K562 (cell line): ENCODE results near the gene UBALD2. TPM values are rescaled to one million over a fixed set of nuclear protein-coding genes. Genes with fewer than 3 reads are reported as not detected.
A peak's percentile ranks its signal among the peaks of the same experiment; 100 is the strongest.

Experiments
- ATAC-seq: fragments of 200-7000 bp; cut with Tn5 transposase; 3 replicates; pipeline ENCODE4 v1.9.1; 2020; ENCODE audit warnings: moderate library complexity
- BruUV-seq: library from RNA; stranded (reverse); fragments of 400-500 nt; replicated peaks from 2 replicates; lab custom pipeline; 2021; lab: Mats Ljungman, UMichigan
- CTCF ChIA-PET: fragments of 300-600 bp; formaldehyde crosslinking; extraction: SDS; loops from one replicate; lab custom pipeline; 2021; ENCODE audit warnings: low intra/inter-chr PET ratio; lab: Yijun Ruan, JAX
- POLR2A ChIA-PET: fragments of 300-600, 350-650 bp; sonication (Branson Sonifier 250); formaldehyde crosslinking; extraction: SDS; loops from one replicate; lab custom pipeline; 2021; ENCODE audit warnings: antibody characterized with exemption, inconsistent platforms; lab: Yijun Ruan, JAX
- DNase-seq, 4 experiments: peaks; one replicate each; pipeline versions ENCODE4 v3.0.0 to v3.0.0-alpha.2; 2011 to 2018; ENCODE audit warnings: low spot score in 3 of 4, mixed read lengths in 3 of 4; ENCODE audit errors: extremely low read depth in 1 of 4
- FAIRE-seq: peaks from 2 replicates; lab custom pipeline; 2011; peaks lifted over from hg19 to GRCh38; lab: Jason Lieb, UNC
- H2AFZ ChIP-seq: 2 replicates; pipeline ENCODE4 v1.6.0; 2011; ENCODE audit warnings: low read depth, low read length, control low read depth, inconsistent platforms
- H3K27ac ChIP-seq: fragments of 200-600 bp; 3 replicates; pipeline ENCODE4 v1.8.0; 2011; ENCODE audit warnings: low read depth, mild to moderate bottlenecking, control low read depth, inconsistent platforms, low read length, moderate library complexity, mixed read lengths; ENCODE audit errors: extremely low read depth
- H3K27me3 ChIP-seq, 2 experiments: fragments of 300-600 bp in 1 of 2; 2 replicates in 1 of 2; 3 replicates in 1 of 2; pipeline versions ENCODE4 v1.6.0 to v1.8.0; 2011; ENCODE audit warnings: inconsistent platforms in 2 of 2, low read length in 2 of 2, mild to moderate bottlenecking in 1 of 2, mixed read lengths in 1 of 2, moderate library complexity in 1 of 2; ENCODE audit not compliant: control insufficient read depth in 2 of 2, insufficient read depth in 2 of 2
- H3K36me3 ChIP-seq: fragments of 300-600 bp; 3 replicates; pipeline ENCODE4 v1.8.0; 2011; ENCODE audit warnings: mild to moderate bottlenecking, low read length, inconsistent platforms; ENCODE audit not compliant: control insufficient read depth, insufficient read depth
- H3K4me1 ChIP-seq, 2 experiments: fragments of 200-600 bp in 1 of 2; replicated peaks in 1 of 2; 2 replicates in 1 of 2; 3 replicates in 1 of 2; pipeline versions ENCODE4 v1.5.1 to v1.8.0; 2011; ENCODE audit warnings: inconsistent platforms in 2 of 2, low read length in 2 of 2, mild to moderate bottlenecking in 1 of 2, mixed read lengths in 1 of 2, moderate library complexity in 1 of 2; ENCODE audit not compliant: control insufficient read depth in 2 of 2, insufficient read depth in 2 of 2
- H3K4me2 ChIP-seq: 2 replicates; pipeline ENCODE4 v1.6.1; 2011; ENCODE audit warnings: low read length, control low read depth, inconsistent platforms, mixed read lengths; ENCODE audit not compliant: insufficient read depth
- H3K4me3 ChIP-seq: fragments of 200-600 bp; sonication (generic), shearing (Covaris generic); 2 replicates; pipeline ENCODE4 v1.5.1; 2016; ENCODE audit warnings: control low read depth, inconsistent platforms
- H3K79me2 ChIP-seq: fragments of 200-600 bp; 3 replicates; pipeline ENCODE4 v1.8.0; 2011; ENCODE audit warnings: low read length, inconsistent platforms; ENCODE audit not compliant: control insufficient read depth, insufficient read depth
- H3K9ac ChIP-seq, 2 experiments: 2 replicates each; pipeline versions ENCODE4 v1.6.0 to v1.6.1; 2011; ENCODE audit warnings: low read depth in 2 of 2, low read length in 2 of 2, control low read depth in 1 of 2, inconsistent platforms in 1 of 2, mild to moderate bottlenecking in 1 of 2, mixed read lengths in 1 of 2; ENCODE audit not compliant: insufficient read depth in 1 of 2
- H3K9me1 ChIP-seq: one replicate; pipeline ENCODE4 v1.6.0; 2011; ENCODE audit warnings: inconsistent platforms, mild to moderate bottlenecking, low read length, moderate library complexity; ENCODE audit not compliant: control insufficient read depth, insufficient read depth
- H3K9me3 ChIP-seq: replicated peaks from 2 replicates; pipeline ENCODE4 v1.5.1; 2011; ENCODE audit warnings: low read depth, low read length, inconsistent platforms; ENCODE audit not compliant: control insufficient read depth, insufficient read depth
- H4K20me1 ChIP-seq: replicated peaks from 2 replicates; pipeline ENCODE4 v1.6.1; 2011; ENCODE audit warnings: low read length, inconsistent platforms, mixed read lengths; ENCODE audit not compliant: control insufficient read depth, insufficient read depth
- ATF7 ChIP-seq: fragments of 450-650 bp; IDR thresholded peaks from 2 replicates; pipeline ENCODE4 v1.7.1; 2014; ENCODE audit warnings: mild to moderate bottlenecking, moderate library complexity
- CCAR2 ChIP-seq: fragments of 200-400 bp; formaldehyde crosslinking; IDR thresholded peaks from 2 replicates; pipeline ENCODE4 v1.6.1; 2017; ENCODE audit warnings: mild to moderate bottlenecking, low read depth, low read length
- DPF2 ChIP-seq: fragments of 450-650 bp; IDR thresholded peaks from 2 replicates; pipeline ENCODE4 v1.6.1; 2016
- EP300 ChIP-seq: IDR thresholded peaks from 2 replicates; pipeline ENCODE4 v1.6.1; 2012; ENCODE audit warnings: low read length, improper control_type of control experiment
- FOXJ2 ChIP-seq: fragments of 200-800 bp; sonication (Bioruptor generic); IDR thresholded peaks from 2 replicates; pipeline ENCODE4 v1.6.1; 2016; ENCODE audit warnings: missing genetic modification characterization, missing compliant biosample characterization
- NBN ChIP-seq: fragments of 450-650 bp; IDR thresholded peaks from 2 replicates; pipeline ENCODE4 v1.6.1; 2016; ENCODE audit warnings: low read depth, mild to moderate bottlenecking
- PYGO2 ChIP-seq: fragments of 450-650 bp; IDR thresholded peaks from 2 replicates; pipeline ENCODE4 v1.6.1; 2016; ENCODE audit warnings: mild to moderate bottlenecking, missing genetic modification characterization, moderate library complexity, missing compliant biosample characterization
- RBBP5 ChIP-seq: fragments of 200-600 bp; sonication (generic); IDR thresholded peaks from 2 replicates; pipeline ENCODE4 v1.6.1; 2012; ENCODE audit warnings: borderline replicate concordance, mild to moderate bottlenecking, low read length, control low read depth, inconsistent platforms; ENCODE audit not compliant: insufficient read depth, poor library complexity, severe bottlenecking
- SETDB1 ChIP-seq: IDR thresholded peaks from one replicate; pipeline ENCODE4 v1.6.1; 2012; ENCODE audit warnings: low read length, control low read depth, inconsistent platforms
- TRIM24 ChIP-seq, 2 experiments: fragments of 450-650 bp; IDR thresholded peaks; 2 replicates each; pipeline ENCODE4 v1.6.1; 2016
- ZEB2 ChIP-seq: fragments of 450-650 bp; IDR thresholded peaks from 2 replicates; pipeline ENCODE4 v1.6.1; 2016
- WGBS: fragments of 100-300 bp; shearing (Covaris generic); methylation state at CpG from one replicate; pipeline ENCODE4 v1.1.6; 2016; ENCODE audit warnings: low coverage, mixed read lengths; ENCODE audit not compliant: insufficient coverage; ENCODE audit errors: missing lambda C conversion rate; 5-methylcytosine and 5-hydroxymethylcytosine counted together
- in situ Hi-C: fragments of 300-500 bp; cut with MboI; formaldehyde crosslinking; loops from 4 replicates; pipeline ENCODE4 v1.15.0; 2018; ENCODE audit warnings: inconsistent platforms, mixed read lengths
- intact Hi-C: fragments of 100-400 bp; cut with micrococcal nuclease; formaldehyde crosslinking; loops from 2 replicates; pipeline ENCODE4 v1.14.2; 2022
- polyA plus RNA-seq, 8 experiments: library from polyadenylated mRNA; depleted of rRNA in 4 of 8; stranded (reverse) in 5 of 8; unstranded in 3 of 8; fragments of >200 nt; fragmentation: Nextera tagmentation in 2 of 8; fragmentation: Illumina TruSeq in 1 of 8; extraction: Ambion mirVana in 2 of 8; extraction: Trizol in 1 of 8; gene quantifications; 2 replicates each; pipeline versions ENCODE4 v1.2.1 to v1.2.3, GENCODE V29; 2011 to 2014; ENCODE audit warnings: inconsistent platforms in 1 of 8, missing spikeins in 1 of 8
- total RNA-seq, 7 experiments: library from RNA; depleted of rRNA in 6 of 7; stranded (reverse); fragments of >200 nt in 6 of 7; fragmentation: Illumina TruSeq in 2 of 7; extraction: Trizol in 2 of 7; gene quantifications; 2 replicates each; pipeline versions ENCODE4 v1.2.1 to v1.2.3, GENCODE V29; 2011 to 2021; ENCODE audit warnings: low replicate concordance in 1 of 7
- TF ChIP-seq, protein P1 (sequence below): fragments of 450-650 bp; IDR thresholded peaks from 2 replicates; pipeline ENCODE4 v1.6.1; 2016; ENCODE audit warnings: low read depth
- TF ChIP-seq, protein P2 (sequence below): fragments of 450-650 bp; IDR thresholded peaks from 2 replicates; pipeline ENCODE4 v1.6.1; 2016; ENCODE audit warnings: low read depth, mild to moderate bottlenecking, moderate library complexity

The UBALD2 gene
- total and polyA plus RNA-seq, 9 of the 15 experiments (the other 6 are each of a cell fraction or from before 2014, with no cell fraction given): 2.3 to 94.1 (median 25.3) TPM

DNA sequence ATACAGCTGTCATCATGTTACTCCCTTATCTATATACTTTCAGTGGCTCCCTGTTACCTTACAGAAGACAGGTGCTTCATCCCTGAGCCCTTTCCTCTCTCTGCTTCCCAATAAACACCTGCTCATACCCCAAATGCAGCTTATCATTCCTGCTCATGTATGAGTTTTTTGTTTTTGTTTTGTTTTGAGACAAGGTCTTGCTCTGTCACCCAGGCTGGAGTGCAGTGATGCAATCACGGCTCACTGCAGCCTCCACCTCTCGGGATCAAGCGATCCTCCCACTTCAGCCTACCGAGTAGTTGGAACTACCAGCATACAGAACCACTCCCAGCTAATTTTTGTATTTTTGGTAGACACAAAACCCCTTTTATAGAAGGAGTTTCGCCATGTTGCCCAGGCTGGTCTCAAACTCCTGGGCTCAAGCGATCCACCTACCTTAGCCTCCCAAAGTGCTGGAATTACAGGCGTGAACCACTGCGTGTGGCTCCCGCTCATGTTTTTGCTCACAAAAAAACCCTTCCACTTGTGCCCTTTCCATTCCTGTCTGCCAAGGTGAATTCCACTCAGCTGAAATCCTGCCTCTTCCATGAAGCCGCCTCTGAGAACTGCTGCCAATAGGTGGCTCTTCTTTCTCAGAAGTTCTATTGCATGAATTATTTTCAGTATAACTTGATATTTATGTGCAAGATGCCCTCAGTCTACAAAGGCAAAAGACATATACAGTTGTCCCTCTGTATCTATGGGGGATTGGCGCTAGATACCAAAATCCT lies 16.9 kb upstream of the UBALD2 start:
- in situ Hi-C loops (no loop called here), intact Hi-C loops (no loop called here)
- CTCF ChIA-PET: no interaction called here
- 0 out of 2 replicates have a peak overlapping the region, but pooled peaks have one; percentile 8 for H2AFZ ChIP-seq
- no peak overlapping the region for H3K4me2 ChIP-seq
- peaks cover 14 to 18% of the 10 kb centered on the region in 2 experiments; a peak in 3 of 5 replicates for H3K4me1 ChIP-seq
- ATAC-seq (peak; percentile 15; the same call in 2 of the 3 replicates), FAIRE-seq (no peak), DNase-seq (no peak)
- H3K79me2 ChIP-seq: no peaks in the 10 kb centered on the region
- H4K20me1 ChIP-seq: no peaks in the 10 kb centered on the region
- H3K9me1 ChIP-seq: no peaks in the 10 kb centered on the region
- WGBS: 33% methylated on average over 11 of the region's 11 CpGs
- no peaks in the 10 kb centered on the region for H3K27me3 ChIP-seq
- no peaks in the 10 kb centered on the region for H3K36me3 ChIP-seq
- H3K9ac ChIP-seq: no peak overlapping the region
- no peak overlapping the region for H3K27ac ChIP-seq
- H3K9me3 ChIP-seq: no peaks in the 10 kb centered on the region
- no TSS peak for BruUV-seq
- no peak overlapping the region for H3K4me3 ChIP-seq
- POLR2A ChIA-PET: interaction anchor here (0.6 to 17.8 kb wide), 9 partner anchors 7 to 512 kb away, joined by 3 to 227 read pairs (median 3); partner anchors contain the start of genes RNF157 and UBALD2
- TF ChIP-seq CCAR2 (no peak), EP300 (no peak), ATF7 (peak; percentile 87), DPF2 (peak; percentile 67; the same call in 1 of the 2 replicates), FOXJ2 (peak; percentile 62; the same call in 1 of the 2 replicates), RBBP5 (no peak), ZEB2 (peak; percentile 65; the same call in 1 of the 2 replicates), NBN (0 out of 2 replicates have a peak, but pooled peaks have one; percentile 31), SETDB1 (no peak), TRIM24 (IDR thresholded peaks at IDR 0.05) (peak; percentile 36 to 52; a peak in 3 of 4 replicates), PYGO2 (tag) (no peak)
- TF ChIP-seq, protein P1, sequence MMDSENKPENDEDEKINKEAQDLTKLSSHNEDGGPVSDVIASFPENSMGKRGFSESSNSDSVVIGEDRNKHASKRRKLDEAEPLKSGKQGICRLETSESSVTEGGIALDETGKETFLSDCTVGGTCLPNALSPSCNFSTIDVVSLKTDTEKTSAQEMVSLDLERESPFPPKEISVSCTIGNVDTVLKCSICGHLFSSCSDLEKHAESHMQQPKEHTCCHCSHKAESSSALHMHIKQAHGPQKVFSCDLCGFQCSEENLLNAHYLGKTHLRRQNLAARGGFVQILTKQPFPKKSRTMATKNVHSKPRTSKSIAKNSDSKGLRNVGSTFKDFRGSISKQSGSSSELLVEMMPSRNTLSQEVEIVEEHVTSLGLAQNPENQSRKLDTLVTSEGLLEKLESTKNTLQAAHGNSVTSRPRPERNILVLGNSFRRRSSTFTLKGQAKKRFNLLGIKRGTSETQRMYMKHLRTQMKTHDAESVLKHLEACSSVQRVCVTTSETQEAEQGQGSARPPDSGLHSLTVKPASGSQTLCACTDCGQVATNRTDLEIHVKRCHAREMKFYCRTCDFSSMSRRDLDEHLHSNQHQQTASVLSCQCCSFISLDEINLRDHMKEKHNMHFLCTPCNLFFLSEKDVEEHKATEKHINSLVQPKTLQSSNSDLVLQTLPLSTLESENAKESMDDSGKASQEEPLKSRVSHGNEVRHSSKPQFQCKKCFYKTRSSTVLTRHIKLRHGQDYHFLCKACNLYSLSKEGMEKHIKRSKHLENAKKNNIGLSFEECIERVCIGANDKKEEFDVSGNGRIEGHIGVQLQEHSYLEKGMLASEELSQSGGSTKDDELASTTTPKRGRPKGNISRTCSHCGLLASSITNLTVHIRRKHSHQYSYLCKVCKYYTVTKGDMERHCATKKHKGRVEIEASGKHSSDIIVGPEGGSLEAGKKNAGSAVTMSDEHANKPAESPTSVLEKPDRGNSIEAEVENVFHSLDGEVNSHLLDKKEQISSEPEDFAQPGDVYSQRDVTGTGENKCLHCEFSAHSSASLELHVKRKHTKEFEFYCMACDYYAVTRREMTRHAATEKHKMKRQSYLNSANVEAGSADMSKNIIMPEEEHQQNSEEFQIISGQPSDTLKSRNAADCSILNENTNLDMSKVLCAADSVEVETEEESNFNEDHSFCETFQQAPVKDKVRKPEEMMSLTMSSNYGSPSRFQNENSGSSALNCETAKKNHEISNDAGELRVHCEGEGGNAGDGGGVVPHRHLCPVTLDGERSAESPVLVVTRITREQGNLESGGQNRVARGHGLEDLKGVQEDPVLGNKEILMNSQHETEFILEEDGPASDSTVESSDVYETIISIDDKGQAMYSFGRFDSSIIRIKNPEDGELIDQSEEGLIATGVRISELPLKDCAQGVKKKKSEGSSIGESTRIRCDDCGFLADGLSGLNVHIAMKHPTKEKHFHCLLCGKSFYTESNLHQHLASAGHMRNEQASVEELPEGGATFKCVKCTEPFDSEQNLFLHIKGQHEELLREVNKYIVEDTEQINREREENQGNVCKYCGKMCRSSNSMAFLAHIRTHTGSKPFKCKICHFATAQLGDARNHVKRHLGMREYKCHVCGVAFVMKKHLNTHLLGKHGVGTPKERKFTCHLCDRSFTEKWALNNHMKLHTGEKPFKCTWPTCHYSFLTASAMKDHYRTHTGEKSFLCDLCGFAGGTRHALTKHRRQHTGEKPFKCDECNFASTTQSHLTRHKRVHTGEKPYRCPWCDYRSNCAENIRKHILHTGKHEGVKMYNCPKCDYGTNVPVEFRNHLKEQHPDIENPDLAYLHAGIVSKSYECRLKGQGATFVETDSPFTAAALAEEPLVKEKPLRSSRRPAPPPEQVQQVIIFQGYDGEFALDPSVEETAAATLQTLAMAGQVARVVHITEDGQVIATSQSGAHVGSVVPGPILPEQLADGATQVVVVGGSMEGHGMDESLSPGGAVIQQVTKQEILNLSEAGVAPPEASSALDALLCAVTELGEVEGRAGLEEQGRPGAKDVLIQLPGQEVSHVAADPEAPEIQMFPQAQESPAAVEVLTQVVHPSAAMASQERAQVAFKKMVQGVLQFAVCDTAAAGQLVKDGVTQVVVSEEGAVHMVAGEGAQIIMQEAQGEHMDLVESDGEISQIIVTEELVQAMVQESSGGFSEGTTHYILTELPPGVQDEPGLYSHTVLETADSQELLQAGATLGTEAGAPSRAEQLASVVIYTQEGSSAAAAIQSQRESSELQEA: no peak
- TF ChIP-seq, protein P2, sequence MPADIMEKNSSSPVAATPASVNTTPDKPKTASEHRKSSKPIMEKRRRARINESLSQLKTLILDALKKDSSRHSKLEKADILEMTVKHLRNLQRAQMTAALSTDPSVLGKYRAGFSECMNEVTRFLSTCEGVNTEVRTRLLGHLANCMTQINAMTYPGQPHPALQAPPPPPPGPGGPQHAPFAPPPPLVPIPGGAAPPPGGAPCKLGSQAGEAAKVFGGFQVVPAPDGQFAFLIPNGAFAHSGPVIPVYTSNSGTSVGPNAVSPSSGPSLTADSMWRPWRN: no peak
